Upper lobe of right lung (tissue), 1 donor: ENCODE results near the gene PRKCB. TPM values are rescaled to one million over a fixed set of nuclear protein-coding genes. Genes with fewer than 3 reads are reported as not detected.
A peak's percentile ranks its signal among the peaks of the same experiment; 100 is the strongest.

Source experiments
- ATAC-seq: fragments of 200-7000 bp; cut with Tn5 transposase; one replicate; pipeline ENCODE4 v1.9.1; 2020; ENCODE audit warnings: mild to moderate bottlenecking, moderate library complexity
- DNase-seq: peaks from one replicate; pipeline ENCODE4 v3.0.0-alpha.2; 2020
- H3K27ac ChIP-seq: fragments of 200-600 bp; one replicate; pipeline ENCODE4 v1.8.0; 2022
- H3K27me3 ChIP-seq: fragments of 200-600 bp; one replicate; pipeline ENCODE4 v1.8.0; 2022; ENCODE audit warnings: mild to moderate bottlenecking
- H3K36me3 ChIP-seq: fragments of 200-600 bp; one replicate; pipeline ENCODE4 v1.8.0; 2022
- H3K4me1 ChIP-seq: fragments of 200-600 bp; one replicate; pipeline ENCODE4 v1.8.0; 2022
- H3K4me3 ChIP-seq: fragments of 200-600 bp; one replicate; pipeline ENCODE4 v1.8.0; 2022; ENCODE audit warnings: mild to moderate bottlenecking
- H3K9me3 ChIP-seq: fragments of 200-600 bp; one replicate; pipeline ENCODE4 v1.8.0; 2022
- CTCF ChIP-seq: fragments of 200-600 bp; IDR thresholded peaks from one replicate; pipeline ENCODE4 v1.8.0; 2022; ENCODE audit warnings: antibody characterized with exemption
- intact Hi-C: fragments of 100-400 bp; cut with DNase I; formaldehyde crosslinking; loops from one replicate; pipeline ENCODE4 v1.11.0; 2022
- total RNA-seq: library from RNA; stranded (reverse); fragmentation: NEBNext Ultra II Directional; extraction: Animal tissue kit (Norgen Biotek cat#: 25700); gene quantifications from one replicate; pipeline ENCODE4 v1.2.1, GENCODE V29; 2021
- donor health status: DM: no; HTN: yes; CAD: no; lungs with severe emphysema.

The PRKCB gene
- total RNA-seq, 1 donor from 2014 or later: 25.2 TPM

GRCh38 chr16:23836404-23837311 is 875 bp downstream of the PRKCB start:
- Histone ChIP-seq H3K36me3 (no peaks in the 10 kb centered on the region), H3K27ac (no peak overlapping the region), H3K27me3 (no peaks in the 10 kb centered on the region), H3K4me3 (peak overlapping the region; percentile 56), H3K9me3 (no peaks in the 10 kb centered on the region), H3K4me1 (no peaks in the 10 kb centered on the region)
- TF ChIP-seq CTCF: peak; percentile 12
- peak; percentile 69 for DNase-seq
- intact Hi-C loops: no loop called here
- peak; percentile 46 for ATAC-seq

GRCh38 chr16:23837553-23838308 is 1.9 kb downstream of the PRKCB start:
- peak overlapping the region; percentile 56 for H3K4me3 ChIP-seq
- intact Hi-C loops: no loop called here
- H3K27ac ChIP-seq: no peak overlapping the region
- DNase-seq: no peak
- ATAC-seq: no peak
- H3K36me3 ChIP-seq: no peaks in the 10 kb centered on the region
- no peaks in the 10 kb centered on the region for H3K27me3 ChIP-seq
- H3K9me3 ChIP-seq: no peaks in the 10 kb centered on the region
- H3K4me1 ChIP-seq: no peaks in the 10 kb centered on the region
- no peak for TF ChIP-seq CTCF

- Histone ChIP-seq H3K4me3 (no peak overlapping the region), H3K27ac (no peak overlapping the region), H3K9me3 (no peaks in the 10 kb centered on the region), H3K4me1 (no peaks in the 10 kb centered on the region), H3K36me3 (no peaks in the 10 kb centered on the region), H3K27me3 (no peaks in the 10 kb centered on the region)
- intact Hi-C loops: no loop called here
- no peak for ATAC-seq
- DNase-seq: no peak
- TF ChIP-seq CTCF: no peak
These were observed 2.8 kb downstream of the PRKCB start for GRCh38 chr16:23838485-23839142.

GRCh38 chr16:23840310-23840709 is 4.5 kb downstream of the PRKCB start:
- TF ChIP-seq CTCF: no peak

GRCh38 chr16:23842137-23842600 is 6.4 kb downstream of the PRKCB start:
- no peaks in the 10 kb centered on the region for H3K9me3 ChIP-seq
- no peak for TF ChIP-seq CTCF
- H3K36me3 ChIP-seq: no peaks in the 10 kb centered on the region
- no peak for ATAC-seq
- no peak overlapping the region for H3K27ac ChIP-seq
- intact Hi-C loops: no loop called here
- no peak overlapping the region for H3K4me3 ChIP-seq
- no peaks in the 10 kb centered on the region for H3K4me1 ChIP-seq
- no peaks in the 10 kb centered on the region for H3K27me3 ChIP-seq
- DNase-seq: no peak

More at GRCh38 chr16:23840310-23840709, 4.5 kb downstream of the PRKCB start:
- H3K36me3 ChIP-seq: no peaks in the 10 kb centered on the region
- ATAC-seq (no peak), DNase-seq (no peak)
- H3K27ac ChIP-seq: no peak overlapping the region
- H3K9me3 ChIP-seq: no peaks in the 10 kb centered on the region
- no peaks in the 10 kb centered on the region for H3K4me1 ChIP-seq
- intact Hi-C loops: no loop called here
- no peaks in the 10 kb centered on the region for H3K27me3 ChIP-seq
- H3K4me3 ChIP-seq: no peak overlapping the region
